ENCODE measurements around the gene ELN.

GRCh38 chr7:74106846-74107245 is 78.9 kb downstream of the ELN start:
- TF ChIP-seq GATA2 (IDR thresholded peaks at IDR 0.05; ENCODE audit: low read depth, low read length) (no peak), GATA3 (IDR thresholded peaks at IDR 0.05; ENCODE audit: low read depth, low read length) (no peak)
